IMR-90 (cell line): ENCODE data around the gene MISP3. TPM values are rescaled to one million over a fixed set of nuclear protein-coding genes. Genes with fewer than 3 reads are reported as not detected.
"Not testable (repeated sequence)": the region's sequence is repeated elsewhere in the genome, so short reads cannot be mapped to it uniquely, and the experiment has no call there.

ENCODE experiments used
- ATAC-seq: fragments of 200-7000 bp; cut with Tn5 transposase; 2 replicates; pipeline ENCODE4 v1.9.1; 2020; ENCODE audit warnings: low read depth, mild to moderate bottlenecking, moderate library complexity
- BruUV-seq: library from RNA; stranded (reverse); fragments of 400-500 nt; replicated peaks from 2 replicates; lab custom pipeline; 2021; lab: Mats Ljungman, UMichigan
- CTCF ChIA-PET: fragments of 300-600 bp; formaldehyde crosslinking; extraction: SDS; loops from one replicate; lab custom pipeline; 2021; ENCODE audit warnings: antibody characterized with exemption; lab: Yijun Ruan, JAX
- POLR2A ChIA-PET: fragments of 300-600 bp; sonication (Branson Sonifier 250); formaldehyde crosslinking; loops from one replicate; lab custom pipeline; 2022; ENCODE audit warnings: antibody characterized with exemption; ENCODE audit not compliant: unreplicated experiment; lab: Charles Lee
- DNase-seq: peaks from one replicate; pipeline ENCODE4 v3.0.0; 2013
- H2AFZ ChIP-seq: replicated peaks from 2 replicates; pipeline ENCODE3; 2013; ENCODE audit warnings: low read length, mild to moderate bottlenecking; ENCODE audit not compliant: poor library complexity
- H2AK5ac ChIP-seq: 2 replicates; pipeline ENCODE4 v1.6.1; 2013; ENCODE audit warnings: low read depth, low read length, inconsistent platforms
- H2AK9ac ChIP-seq: replicated peaks from 2 replicates; pipeline ENCODE3; 2013; ENCODE audit warnings: mild to moderate bottlenecking, low read depth, low read length, moderate library complexity; ENCODE audit not compliant: poor library complexity
- H2BK120ac ChIP-seq: 2 replicates; pipeline ENCODE4 v1.6.1; 2013; ENCODE audit warnings: low read depth, low read length, inconsistent platforms
- H2BK15ac ChIP-seq: 3 replicates; pipeline ENCODE4 v1.6.1; 2013; ENCODE audit warnings: low read depth, low read length, inconsistent platforms
- H2BK20ac ChIP-seq: 2 replicates; pipeline ENCODE4 v1.6.1; 2013; ENCODE audit warnings: low read depth, mild to moderate bottlenecking, inconsistent platforms, low read length, moderate library complexity
- H2BK5ac ChIP-seq: 2 replicates; pipeline ENCODE4 v1.6.1; 2013; ENCODE audit warnings: mild to moderate bottlenecking, low read depth, low read length, inconsistent platforms; ENCODE audit not compliant: poor library complexity, severe bottlenecking
- H3K14ac ChIP-seq: replicated peaks from 2 replicates; pipeline ENCODE4 v1.6.1; 2013; ENCODE audit warnings: low read depth, low read length, inconsistent platforms
- H3K18ac ChIP-seq: 2 replicates; pipeline ENCODE4 v1.6.1; 2013; ENCODE audit warnings: low read depth, low read length, control low read depth
- H3K23ac ChIP-seq: 2 replicates; pipeline ENCODE4 v1.6.1; 2013; ENCODE audit warnings: low read depth, low read length, inconsistent platforms
- H3K27ac ChIP-seq: 2 replicates; pipeline ENCODE4 v1.5.1; 2013; ENCODE audit warnings: mild to moderate bottlenecking, control low read depth, low read length; ENCODE audit not compliant: insufficient read depth
- H3K27me3 ChIP-seq: 2 replicates; pipeline ENCODE4 v1.6.1; 2013; ENCODE audit warnings: low read length; ENCODE audit not compliant: control insufficient read depth, insufficient read depth
- H3K36me3 ChIP-seq: 2 replicates; pipeline ENCODE4 v1.6.1; 2013; ENCODE audit warnings: low read length, mixed read lengths; ENCODE audit not compliant: control insufficient read depth, insufficient read depth
- H3K4ac ChIP-seq: 2 replicates; pipeline ENCODE4 v1.6.1; 2013; ENCODE audit warnings: low read depth, low read length, inconsistent platforms
- H3K4me1 ChIP-seq: 2 replicates; pipeline ENCODE4 v1.6.1; 2013; ENCODE audit warnings: low read length, mixed read lengths; ENCODE audit not compliant: control insufficient read depth, insufficient read depth
- H3K4me2 ChIP-seq: 2 replicates; pipeline ENCODE4 v1.6.1; 2013; ENCODE audit warnings: low read depth, mild to moderate bottlenecking, control low read depth, low read length, moderate library complexity
- H3K4me3 ChIP-seq: 2 replicates; pipeline ENCODE4 v1.5.1; 2013; ENCODE audit warnings: low read depth, mild to moderate bottlenecking, control low read depth, low read length, moderate library complexity; ENCODE audit not compliant: insufficient read depth
- H3K56ac ChIP-seq: 2 replicates; pipeline ENCODE4 v1.6.1; 2013; ENCODE audit warnings: low read length, inconsistent platforms; ENCODE audit not compliant: insufficient read depth; ENCODE audit errors: extremely low read depth
- H3K79me1 ChIP-seq, 2 experiments: 2 replicates each; pipeline ENCODE4 v1.6.1; 2013; ENCODE audit warnings: low read length in 2 of 2, inconsistent platforms in 1 of 2, low read depth in 1 of 2
- H3K9ac ChIP-seq: 2 replicates; pipeline ENCODE4 v1.6.1; 2013; ENCODE audit warnings: low read depth, low read length, control low read depth
- H3K9me1 ChIP-seq: 2 replicates; pipeline ENCODE4 v1.6.1; 2013; ENCODE audit warnings: low read length, inconsistent platforms; ENCODE audit not compliant: insufficient read depth
- H3K9me3 ChIP-seq: 2 replicates; pipeline ENCODE4 v1.6.1; 2013; ENCODE audit warnings: low read length; ENCODE audit not compliant: control insufficient read depth, insufficient read depth
- H4K20me1 ChIP-seq: 2 replicates; pipeline ENCODE4 v1.6.1; 2013; ENCODE audit warnings: low read length, inconsistent platforms; ENCODE audit not compliant: insufficient read depth
- H4K5ac ChIP-seq: 2 replicates; pipeline ENCODE4 v1.6.1; 2013; ENCODE audit warnings: mild to moderate bottlenecking, low read depth, low read length, control low read depth
- H4K8ac ChIP-seq, 2 experiments: 2 replicates each; pipeline ENCODE4 v1.6.1; 2013; ENCODE audit warnings: low read depth in 2 of 2, low read length in 2 of 2, control low read depth in 1 of 2, inconsistent platforms in 1 of 2
- H4K91ac ChIP-seq: 2 replicates; pipeline ENCODE4 v1.6.1; 2013; ENCODE audit warnings: low read depth, low read length, inconsistent platforms; ENCODE audit not compliant: insufficient read depth
- WGBS, 2 experiments: methylation state at CpG; one replicate each; pipeline versions ENCODE4 v1.1.5 to v1.1.7; 2013; ENCODE audit warnings: missing lambda C conversion rate in 2 of 2; ENCODE audit not compliant: insufficient read length in 1 of 2; ENCODE audit errors: extremely low coverage in 2 of 2; 5-methylcytosine and 5-hydroxymethylcytosine counted together
- dilution Hi-C: fragments of 300-500 bp; cut with HindIII; formaldehyde crosslinking; loops from one replicate; pipeline ENCODE4 v1.14.3; 2018; ENCODE audit warnings: low sequenced_read_pairs; ENCODE audit not compliant: unreplicated experiment
- in situ Hi-C: fragments of 300-500 bp; cut with MboI; formaldehyde crosslinking; loops from 3 replicates; pipeline ENCODE4 v1.14.3; 2019; ENCODE audit warnings: low sequenced_read_pairs, inconsistent platforms, mixed read lengths
- intact Hi-C: fragments of 100-400 bp; cut with micrococcal nuclease; formaldehyde crosslinking; loops from 2 replicates; pipeline ENCODE4 v1.10.0; 2022
- polyA plus RNA-seq, 3 experiments: library from polyadenylated mRNA; depleted of rRNA; stranded (reverse); fragments of >200 nt; gene quantifications; 2 replicates each; pipeline ENCODE4 v1.2.3, GENCODE V29; 2012; ENCODE audit warnings: low replicate concordance in 1 of 3
- total RNA-seq: library from RNA; depleted of rRNA; stranded (reverse); fragments of >200 nt; gene quantifications from 2 replicates; pipeline ENCODE4 v1.2.3, GENCODE V29; 2012

Gene MISP3
- total and polyA plus RNA-seq, 2 of the 4 experiments (the other 2 are of a cell fraction), result under 0.01 to 0.68 TPM

- H2BK120ac ChIP-seq, H3K4me2 ChIP-seq, H4K5ac ChIP-seq, H2BK20ac ChIP-seq, in situ Hi-C loops, H2AFZ ChIP-seq, ATAC-seq, H3K9me3 ChIP-seq, H3K36me3 ChIP-seq, H3K27me3 ChIP-seq, H3K56ac ChIP-seq, H2AK5ac ChIP-seq, H3K4me3 ChIP-seq, H2BK15ac ChIP-seq, BruUV-seq, H2BK5ac ChIP-seq, dilution Hi-C loops, H4K91ac ChIP-seq, H3K14ac ChIP-seq, H3K4me1 ChIP-seq, H3K23ac ChIP-seq, CTCF ChIA-PET, H2AK9ac ChIP-seq, H3K9ac ChIP-seq, H3K4ac ChIP-seq, POLR2A ChIA-PET, H4K8ac ChIP-seq, intact Hi-C loops, H3K9me1 ChIP-seq, H3K18ac ChIP-seq, DNase-seq, H3K27ac ChIP-seq, H3K79me1 ChIP-seq, H4K20me1 ChIP-seq: not testable (repeated sequence)
- WGBS, 2 experiments, result 94% methylated on average over 5 of the region's 11 CpGs; no CpG with 5 or more reads in 1 of the 2 experiments
Observed at GRCh38 chr19:14050961-14051360, 21.6 kb upstream of the MISP3 start.
